Neural cell (in vitro differentiated cells): ENCODE results near the gene RHOBTB1. TPM values are rescaled to one million over a fixed set of nuclear protein-coding genes. Genes with fewer than 3 reads are reported as not detected.

Experiments
- H2AFZ ChIP-seq: fragments of 200-600, 300-800 bp; sonication (generic), shearing (Covaris generic); 2 replicates; pipeline ENCODE4 v1.6.0; 2014; ENCODE audit warnings: low read depth, mild to moderate bottlenecking, antibody characterized with exemption, low read length, moderate library complexity
- H3F3A ChIP-seq: fragments of 200-600 bp; shearing (Covaris generic); 2 replicates; pipeline ENCODE4 v1.6.1; 2016; ENCODE audit warnings: mild to moderate bottlenecking, moderate library complexity, mixed read lengths, antibody characterized with exemption, low read length; ENCODE audit not compliant: insufficient read depth, poor library complexity, severe bottlenecking
- H3K27ac ChIP-seq: fragments of 200-600, 300-800 bp; sonication (generic), shearing (Covaris generic); 2 replicates; pipeline ENCODE4 v1.5.1; 2014; ENCODE audit warnings: mild to moderate bottlenecking, low read length, moderate library complexity
- H3K27me3 ChIP-seq: fragments of 300-800, 200-600 bp; sonication (generic), shearing (Covaris generic); 2 replicates; pipeline ENCODE4 v1.6.0; 2014; ENCODE audit warnings: mild to moderate bottlenecking, low read depth, low read length, moderate library complexity; ENCODE audit not compliant: insufficient read depth
- H3K36me3 ChIP-seq: fragments of 300-800, 200-600 bp; sonication (generic), shearing (Covaris generic); 2 replicates; pipeline ENCODE4 v1.5.1; 2014; ENCODE audit warnings: mild to moderate bottlenecking, antibody characterized with exemption, low read length, moderate library complexity; ENCODE audit not compliant: insufficient read depth
- H3K4me2 ChIP-seq: fragments of 300-800, 200-600 bp; sonication (generic), shearing (Covaris generic); 2 replicates; pipeline ENCODE4 v1.6.0; 2014; ENCODE audit warnings: mild to moderate bottlenecking, low read length
- H3K4me3 ChIP-seq: fragments of 300-800, 200-600 bp; sonication (generic), shearing (Covaris generic); 2 replicates; pipeline ENCODE4 v1.5.1; 2014; ENCODE audit warnings: mild to moderate bottlenecking, low read length, moderate library complexity
- H3K79me2 ChIP-seq: fragments of 200-600 bp; shearing (Covaris generic); replicated peaks from 2 replicates; pipeline ENCODE4 v1.6.0; 2014; ENCODE audit warnings: mild to moderate bottlenecking, low read length, moderate library complexity; ENCODE audit not compliant: insufficient read depth
- H3K9ac ChIP-seq: fragments of 300-800, 200-600 bp; sonication (generic), shearing (Covaris generic); 2 replicates; pipeline ENCODE4 v1.6.1; 2016; ENCODE audit warnings: mild to moderate bottlenecking, low read length, mixed read lengths
- H3K9me2 ChIP-seq: fragments of 200-600 bp; shearing (Covaris generic); 2 replicates; pipeline ENCODE4 v1.6.1; 2016; ENCODE audit warnings: mild to moderate bottlenecking, low read length, mixed read lengths; ENCODE audit not compliant: insufficient read depth
- H3K9me3 ChIP-seq: fragments of 200-600, 300-800 bp; sonication (generic), shearing (Covaris generic); 2 replicates; pipeline ENCODE4 v1.6.1; 2016; ENCODE audit warnings: mild to moderate bottlenecking, mixed run types, low read length, moderate library complexity, mixed read lengths
- H4K20me1 ChIP-seq: fragments of 200-600 bp; shearing (Covaris generic); 2 replicates; pipeline ENCODE4 v1.6.1; 2016; ENCODE audit warnings: mild to moderate bottlenecking, mixed run types; ENCODE audit not compliant: insufficient read depth
- EP300 ChIP-seq: fragments of 450-650 bp; conservative IDR thresholded peaks from 2 replicates; pipeline ENCODE4 v1.6.1; 2014; ENCODE audit warnings: antibody characterized with exemption, mild to moderate bottlenecking, moderate library complexity; ENCODE audit not compliant: poor library complexity, severe bottlenecking
- EZH2 ChIP-seq: fragments of 200-600, 300-800 bp; shearing (Covaris generic), sonication (generic); IDR thresholded peaks from 2 replicates; pipeline ENCODE4 v1.6.1; 2014; ENCODE audit warnings: antibody characterized with exemption, low read length, borderline replicate concordance, mild to moderate bottlenecking; ENCODE audit not compliant: insufficient read depth, poor library complexity, severe bottlenecking
- MXI1 ChIP-seq: fragments of 450-650 bp; conservative IDR thresholded peaks from 2 replicates; pipeline ENCODE4 v1.6.1; 2014; ENCODE audit warnings: antibody characterized with exemption, mild to moderate bottlenecking; ENCODE audit not compliant: poor library complexity, severe bottlenecking
- POLR2AphosphoS5 ChIP-seq: IDR thresholded peaks from 2 replicates; pipeline ENCODE4 v1.6.1; 2012
- RAD21 ChIP-seq: fragments of 450-650 bp; conservative IDR thresholded peaks from 2 replicates; pipeline ENCODE4 v1.6.1; 2014; ENCODE audit warnings: antibody characterized with exemption, mild to moderate bottlenecking, moderate library complexity
- SMC3 ChIP-seq: fragments of 450-650 bp; conservative IDR thresholded peaks from 2 replicates; pipeline ENCODE4 v1.6.1; 2014; ENCODE audit warnings: antibody characterized with exemption, mild to moderate bottlenecking, moderate library complexity; ENCODE audit not compliant: poor library complexity
- TAF1 ChIP-seq: IDR thresholded peaks from 2 replicates; pipeline ENCODE4 v1.6.1; 2012; ENCODE audit warnings: low read depth
- polyA plus RNA-seq: library from polyadenylated mRNA; depleted of rRNA; stranded (reverse); fragments of >200 nt; gene quantifications from 2 replicates; pipeline ENCODE4 v1.2.3, GENCODE V29; 2014
- TF ChIP-seq, protein P1 (sequence below): fragments of 450-650 bp; IDR thresholded peaks from 2 replicates; pipeline ENCODE4 v1.5.1; 2014; ENCODE audit warnings: antibody characterized with exemption, mild to moderate bottlenecking, moderate library complexity; ENCODE audit not compliant: poor library complexity, severe bottlenecking
- TF ChIP-seq, protein P2 (sequence below): IDR thresholded peaks from 2 replicates; pipeline ENCODE4 v1.6.1; 2012; ENCODE audit warnings: borderline replicate concordance

The RHOBTB1 gene
- polyA plus RNA-seq, 1 donor from 2014 or later, result 10.5 TPM

DNA sequence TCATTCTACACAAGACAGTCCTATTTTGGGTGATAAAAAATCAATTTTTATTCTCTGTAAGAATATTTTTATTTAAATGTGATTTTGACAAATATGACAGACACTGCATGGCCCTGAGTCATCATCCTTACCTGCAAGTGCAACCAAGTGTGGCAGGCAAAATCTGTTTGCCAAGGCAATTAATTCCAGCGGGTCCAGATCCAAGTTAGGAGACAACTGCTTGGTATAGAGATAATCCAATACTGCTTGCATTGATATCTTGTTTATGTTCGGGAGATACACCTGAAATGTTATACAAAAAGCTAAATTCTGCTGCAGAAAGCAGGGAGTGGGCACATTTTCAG is 66.2 kb downstream of the RHOBTB1 start:
- H3K9me2 ChIP-seq, result no peaks in the 10 kb centered on the region
- no peak overlapping the region for H3K4me3 ChIP-seq
- no peaks in the 10 kb centered on the region for H3K36me3 ChIP-seq
- no peak overlapping the region for H3K27ac ChIP-seq
- no peak overlapping the region for H3K4me2 ChIP-seq
- no peaks in the 10 kb centered on the region for H3K27me3 ChIP-seq
- no peaks in the 10 kb centered on the region for H4K20me1 ChIP-seq
- no peak overlapping the region for H3K9ac ChIP-seq
- no peaks in the 10 kb centered on the region for H3F3A ChIP-seq
- no peaks in the 10 kb centered on the region for H3K79me2 ChIP-seq
- no peak for TF ChIP-seq POLR2AphosphoS5
- no peak for TF ChIP-seq SMC3
- no peak for TF ChIP-seq RAD21
- no peak for TF ChIP-seq EP300
- TF ChIP-seq EZH2, result no peak
- TF ChIP-seq, protein P1, sequence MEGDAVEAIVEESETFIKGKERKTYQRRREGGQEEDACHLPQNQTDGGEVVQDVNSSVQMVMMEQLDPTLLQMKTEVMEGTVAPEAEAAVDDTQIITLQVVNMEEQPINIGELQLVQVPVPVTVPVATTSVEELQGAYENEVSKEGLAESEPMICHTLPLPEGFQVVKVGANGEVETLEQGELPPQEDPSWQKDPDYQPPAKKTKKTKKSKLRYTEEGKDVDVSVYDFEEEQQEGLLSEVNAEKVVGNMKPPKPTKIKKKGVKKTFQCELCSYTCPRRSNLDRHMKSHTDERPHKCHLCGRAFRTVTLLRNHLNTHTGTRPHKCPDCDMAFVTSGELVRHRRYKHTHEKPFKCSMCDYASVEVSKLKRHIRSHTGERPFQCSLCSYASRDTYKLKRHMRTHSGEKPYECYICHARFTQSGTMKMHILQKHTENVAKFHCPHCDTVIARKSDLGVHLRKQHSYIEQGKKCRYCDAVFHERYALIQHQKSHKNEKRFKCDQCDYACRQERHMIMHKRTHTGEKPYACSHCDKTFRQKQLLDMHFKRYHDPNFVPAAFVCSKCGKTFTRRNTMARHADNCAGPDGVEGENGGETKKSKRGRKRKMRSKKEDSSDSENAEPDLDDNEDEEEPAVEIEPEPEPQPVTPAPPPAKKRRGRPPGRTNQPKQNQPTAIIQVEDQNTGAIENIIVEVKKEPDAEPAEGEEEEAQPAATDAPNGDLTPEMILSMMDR, result no peak
- no peak for TF ChIP-seq TAF1
- TF ChIP-seq MXI1, result no peak
- TF ChIP-seq, protein P2, sequence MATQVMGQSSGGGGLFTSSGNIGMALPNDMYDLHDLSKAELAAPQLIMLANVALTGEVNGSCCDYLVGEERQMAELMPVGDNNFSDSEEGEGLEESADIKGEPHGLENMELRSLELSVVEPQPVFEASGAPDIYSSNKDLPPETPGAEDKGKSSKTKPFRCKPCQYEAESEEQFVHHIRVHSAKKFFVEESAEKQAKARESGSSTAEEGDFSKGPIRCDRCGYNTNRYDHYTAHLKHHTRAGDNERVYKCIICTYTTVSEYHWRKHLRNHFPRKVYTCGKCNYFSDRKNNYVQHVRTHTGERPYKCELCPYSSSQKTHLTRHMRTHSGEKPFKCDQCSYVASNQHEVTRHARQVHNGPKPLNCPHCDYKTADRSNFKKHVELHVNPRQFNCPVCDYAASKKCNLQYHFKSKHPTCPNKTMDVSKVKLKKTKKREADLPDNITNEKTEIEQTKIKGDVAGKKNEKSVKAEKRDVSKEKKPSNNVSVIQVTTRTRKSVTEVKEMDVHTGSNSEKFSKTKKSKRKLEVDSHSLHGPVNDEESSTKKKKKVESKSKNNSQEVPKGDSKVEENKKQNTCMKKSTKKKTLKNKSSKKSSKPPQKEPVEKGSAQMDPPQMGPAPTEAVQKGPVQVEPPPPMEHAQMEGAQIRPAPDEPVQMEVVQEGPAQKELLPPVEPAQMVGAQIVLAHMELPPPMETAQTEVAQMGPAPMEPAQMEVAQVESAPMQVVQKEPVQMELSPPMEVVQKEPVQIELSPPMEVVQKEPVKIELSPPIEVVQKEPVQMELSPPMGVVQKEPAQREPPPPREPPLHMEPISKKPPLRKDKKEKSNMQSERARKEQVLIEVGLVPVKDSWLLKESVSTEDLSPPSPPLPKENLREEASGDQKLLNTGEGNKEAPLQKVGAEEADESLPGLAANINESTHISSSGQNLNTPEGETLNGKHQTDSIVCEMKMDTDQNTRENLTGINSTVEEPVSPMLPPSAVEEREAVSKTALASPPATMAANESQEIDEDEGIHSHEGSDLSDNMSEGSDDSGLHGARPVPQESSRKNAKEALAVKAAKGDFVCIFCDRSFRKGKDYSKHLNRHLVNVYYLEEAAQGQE, result no peak
- H3K9me3 ChIP-seq, result no peaks in the 10 kb centered on the region
- no peak overlapping the region for H2AFZ ChIP-seq

DNA sequence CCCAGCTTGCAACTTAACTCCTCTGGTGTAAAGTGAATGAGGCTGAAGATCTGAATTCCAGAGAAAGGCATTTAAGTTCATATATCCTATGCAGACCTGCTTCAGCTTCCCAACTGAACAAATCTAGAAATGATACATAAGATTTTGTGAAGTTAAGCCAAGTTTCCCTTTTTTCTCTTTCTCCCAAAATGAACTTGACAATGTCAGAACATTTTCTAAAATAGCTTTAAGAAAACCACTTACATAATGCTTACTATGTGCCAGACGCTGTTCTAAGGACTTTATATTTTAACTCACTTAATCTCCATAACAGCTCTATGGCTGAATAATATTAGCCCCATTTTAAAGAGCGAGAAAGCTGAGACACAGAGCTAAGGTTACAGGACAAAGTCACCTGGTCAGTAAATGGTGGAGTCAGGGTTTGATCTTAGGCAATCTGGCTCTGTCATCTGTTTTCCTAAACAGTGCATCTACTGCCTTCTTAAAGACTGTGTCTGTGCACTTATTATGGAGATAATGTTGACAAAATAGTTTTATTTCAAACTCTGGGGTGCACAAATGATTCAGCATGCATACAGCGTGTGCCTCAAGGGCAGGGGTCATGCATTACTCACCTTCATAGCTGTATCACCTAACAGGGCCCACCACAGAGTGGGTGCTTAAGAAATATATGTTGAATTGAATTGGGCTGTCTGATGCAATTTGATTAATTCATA is 66.8 kb downstream of the RHOBTB1 start:
- Histone ChIP-seq H3K9ac (no peak overlapping the region), H3K4me3 (no peak overlapping the region), H3K79me2 (no peaks in the 10 kb centered on the region), H2AFZ (no peak overlapping the region), H3K9me3 (no peaks in the 10 kb centered on the region), H3K36me3 (no peaks in the 10 kb centered on the region), H3K4me2 (no peak overlapping the region), H3K27me3 (no peaks in the 10 kb centered on the region), H3F3A (no peaks in the 10 kb centered on the region), H3K27ac (no peak overlapping the region), H4K20me1 (no peaks in the 10 kb centered on the region), H3K9me2 (no peaks in the 10 kb centered on the region)
- TF ChIP-seq MXI1 (no peak), EP300 (no peak), EZH2 (no peak), SMC3 (no peak), RAD21 (no peak), POLR2AphosphoS5 (no peak), TAF1 (no peak)
- TF ChIP-seq, protein P2, result no peak
- TF ChIP-seq, protein P1, result no peak
